ENCODE measurements around the gene CCSAP. TPM values are rescaled to one million over a fixed set of nuclear protein-coding genes. Genes with fewer than 3 reads are reported as not detected.
A peak's percentile ranks its signal among the peaks of the same experiment; 100 is the strongest.
"Not testable (repeated sequence)": the region's sequence is repeated elsewhere in the genome, so short reads cannot be mapped to it uniquely, and the experiment has no call there.

The CCSAP gene
- polyA plus RNA-seq, 4 donors, result 8.9 to 11.9 (median 10.1) TPM

- DNase-seq (ENCODE audit: low read depth in 4 of 4, low spot score in 3 of 4), result not testable (repeated sequence)
Measured at GRCh38 chr1:229327765-229328164, 15.1 kb downstream of the CCSAP start.

- no peak for DNase-seq (ENCODE audit: low read depth in 4 of 4, low spot score in 3 of 4)
Measured at GRCh38 chr1:229326601-229327000, 16.2 kb downstream of the CCSAP start.

- DNase-seq (ENCODE audit: low read depth in 4 of 4, low spot score in 3 of 4), result peak in 3 of 4 donors; percentile 5 to 24 (median 15)
Measured at GRCh38 chr1:229325853-229326487, 16.9 kb downstream of the CCSAP start.

GRCh38 chr1:229325401-229325800 lies 17.4 kb downstream of the CCSAP start:
- no peak for DNase-seq (ENCODE audit: low read depth in 4 of 4, low spot score in 3 of 4)

- DNase-seq (ENCODE audit: low read depth in 4 of 4, low spot score in 3 of 4), result no peak
Measured at GRCh38 chr1:229323885-229324553, 18.8 kb downstream of the CCSAP start.

GRCh38 chr1:229323201-229323600 lies 19.6 kb downstream of the CCSAP start:
- no peak for DNase-seq (ENCODE audit: low read depth in 4 of 4, low spot score in 3 of 4)

GRCh38 chr1:229319487-229319886 lies 23.4 kb downstream of the CCSAP start:
- no peak for DNase-seq (ENCODE audit: low read depth in 4 of 4, low spot score in 3 of 4)

- DNase-seq (ENCODE audit: low read depth in 4 of 4, low spot score in 3 of 4), result no peak
Measured at GRCh38 chr1:229318056-229318455, 24.8 kb downstream of the CCSAP start.

- no peak for DNase-seq (ENCODE audit: low read depth in 4 of 4, low spot score in 3 of 4)
Measured at GRCh38 chr1:229316166-229316565, 26.7 kb downstream of the CCSAP start.

- DNase-seq (ENCODE audit: low read depth in 4 of 4, low spot score in 3 of 4), result no peak
Measured at GRCh38 chr1:229310833-229311232, 32.0 kb downstream of the CCSAP start.

GRCh38 chr1:229309684-229310083 lies 33.2 kb downstream of the CCSAP start:
- DNase-seq (ENCODE audit: low read depth in 4 of 4, low spot score in 3 of 4), result no peak

GRCh38 chr1:229309074-229309473 lies 33.8 kb downstream of the CCSAP start:
- no peak for DNase-seq (ENCODE audit: low read depth in 4 of 4, low spot score in 3 of 4)

GRCh38 chr1:229305392-229305791 lies 37.5 kb downstream of the CCSAP start:
- DNase-seq (ENCODE audit: low read depth in 4 of 4, low spot score in 3 of 4), result no peak

- DNase-seq (ENCODE audit: low read depth in 4 of 4, low spot score in 3 of 4), result no peak
Measured at GRCh38 chr1:229303855-229304254, 39.0 kb downstream of the CCSAP start.

GRCh38 chr1:229302740-229303139 lies 40.1 kb downstream of the CCSAP start:
- DNase-seq (ENCODE audit: low read depth in 4 of 4, low spot score in 3 of 4), result no peak

- DNase-seq (ENCODE audit: low read depth in 4 of 4, low spot score in 3 of 4), result no peak
Measured at GRCh38 chr1:229300099-229300757, 42.6 kb downstream of the CCSAP start.

GRCh38 chr1:229298887-229299503 lies 43.9 kb downstream of the CCSAP start:
- no peak for DNase-seq (ENCODE audit: low read depth in 4 of 4, low spot score in 3 of 4)

GRCh38 chr1:229298420-229298819 lies 44.4 kb downstream of the CCSAP start:
- no peak for DNase-seq (ENCODE audit: low read depth in 4 of 4, low spot score in 3 of 4)

GRCh38 chr1:229297746-229298145 lies 45.1 kb downstream of the CCSAP start:
- DNase-seq (ENCODE audit: low read depth in 4 of 4, low spot score in 3 of 4), result no peak

- no peak for DNase-seq (ENCODE audit: low read depth in 4 of 4, low spot score in 3 of 4)
Measured at GRCh38 chr1:229296541-229296941, 46.3 kb downstream of the CCSAP start.

- DNase-seq (ENCODE audit: low read depth in 4 of 4, low spot score in 3 of 4), result no peak
Measured at GRCh38 chr1:229295745-229296144, 47.1 kb downstream of the CCSAP start.
